HG02759 (cell line): ENCODE data around the gene RPS19BP1.

ENCODE experiments used
- ATAC-seq: cut with Tn5 transposase; IDR thresholded peaks from one replicate; pipeline ENCODE4 v1.9.1; 2021; ENCODE audit warnings: mild to moderate bottlenecking, moderate library complexity; ENCODE audit not compliant: unreplicated experiment

RPS19BP1 gene, protein sequence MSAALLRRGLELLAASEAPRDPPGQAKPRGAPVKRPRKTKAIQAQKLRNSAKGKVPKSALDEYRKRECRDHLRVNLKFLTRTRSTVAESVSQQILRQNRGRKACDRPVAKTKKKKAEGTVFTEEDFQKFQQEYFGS

GRCh38 chr22:39532215-39533073 is at the start of gene RPS19BP1:
Gene RPS19BP1 (minus strand): TSS chr22:39532748. CDS start chr22:39532738, 10 bp downstream.
- peak; percentile 81 for ATAC-seq

- no peak for ATAC-seq
Measured at GRCh38 chr22:39581303-39581702, 48.8 kb upstream of the RPS19BP1 start.

DNA sequence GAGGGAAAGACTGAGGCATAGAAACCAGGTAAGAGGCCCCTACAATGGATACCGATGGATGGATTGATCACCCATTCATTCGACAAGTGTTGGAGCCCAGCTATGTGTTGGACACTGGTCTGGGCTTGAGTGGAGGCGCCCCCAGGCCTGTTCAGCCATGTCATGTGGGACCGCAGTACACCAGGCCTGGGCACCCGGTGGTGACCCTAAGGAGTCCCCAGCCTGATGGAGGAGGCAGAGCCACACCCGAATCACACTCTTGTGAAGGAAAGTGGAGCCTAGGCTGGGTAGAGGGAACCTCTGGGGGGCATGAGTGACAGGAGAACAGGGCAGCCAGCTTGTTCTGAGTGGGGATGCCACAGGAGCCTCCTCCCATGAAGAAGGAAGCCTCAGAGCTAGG is 48.2 kb upstream of the RPS19BP1 start:
- no peak for ATAC-seq

DNA sequence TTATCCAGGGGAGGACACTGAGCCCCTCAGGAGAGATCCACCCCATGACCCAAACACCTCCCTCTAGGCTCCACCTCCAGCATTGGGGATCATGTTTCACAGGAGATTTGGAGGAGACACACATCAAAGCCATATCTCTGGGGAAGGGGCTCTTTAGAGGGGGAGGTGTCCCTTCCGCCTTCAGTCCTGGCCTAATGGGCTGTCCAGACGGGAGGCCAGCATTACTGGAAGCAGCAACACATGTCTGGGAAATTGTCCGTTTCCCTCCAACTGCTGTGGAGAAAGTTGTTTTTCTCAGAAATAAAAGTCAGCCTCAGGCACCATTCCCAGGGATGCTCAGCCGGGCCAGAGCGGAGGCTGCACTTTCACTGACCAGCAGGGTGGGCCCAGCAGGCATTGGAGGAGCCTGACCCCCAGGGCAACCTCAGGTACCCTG is 47.5 kb upstream of the RPS19BP1 start:
- no peak for ATAC-seq

- no peak for ATAC-seq
Measured at GRCh38 chr22:39577900-39578299, 45.4 kb upstream of the RPS19BP1 start.

DNA sequence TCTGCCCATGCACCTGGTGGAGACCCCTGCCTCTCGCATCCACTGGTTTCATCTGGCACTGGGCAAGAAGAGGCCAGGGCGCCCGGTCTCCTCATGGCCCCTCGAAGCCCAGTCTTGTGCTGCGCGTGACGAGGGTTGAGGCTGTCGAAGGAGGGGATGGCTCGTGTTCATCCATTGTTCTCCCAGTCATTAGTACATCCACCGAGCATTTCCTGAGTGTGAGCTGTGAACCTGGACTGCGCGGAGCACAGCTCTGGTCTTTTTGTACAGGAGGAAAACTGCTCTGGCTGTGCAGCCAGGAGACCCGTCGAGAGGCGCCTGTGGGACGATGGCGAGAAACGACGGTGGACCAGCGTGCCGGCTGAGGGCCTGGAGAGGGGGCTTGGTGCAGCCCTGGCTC is 44.8 kb upstream of the RPS19BP1 start:
- ATAC-seq: no peak

- ATAC-seq: no peak
Measured at GRCh38 chr22:39576027-39576426, 43.5 kb upstream of the RPS19BP1 start.

- ATAC-seq: no peak
Measured at GRCh38 chr22:39575552-39575825, 42.9 kb upstream of the RPS19BP1 start.

DNA sequence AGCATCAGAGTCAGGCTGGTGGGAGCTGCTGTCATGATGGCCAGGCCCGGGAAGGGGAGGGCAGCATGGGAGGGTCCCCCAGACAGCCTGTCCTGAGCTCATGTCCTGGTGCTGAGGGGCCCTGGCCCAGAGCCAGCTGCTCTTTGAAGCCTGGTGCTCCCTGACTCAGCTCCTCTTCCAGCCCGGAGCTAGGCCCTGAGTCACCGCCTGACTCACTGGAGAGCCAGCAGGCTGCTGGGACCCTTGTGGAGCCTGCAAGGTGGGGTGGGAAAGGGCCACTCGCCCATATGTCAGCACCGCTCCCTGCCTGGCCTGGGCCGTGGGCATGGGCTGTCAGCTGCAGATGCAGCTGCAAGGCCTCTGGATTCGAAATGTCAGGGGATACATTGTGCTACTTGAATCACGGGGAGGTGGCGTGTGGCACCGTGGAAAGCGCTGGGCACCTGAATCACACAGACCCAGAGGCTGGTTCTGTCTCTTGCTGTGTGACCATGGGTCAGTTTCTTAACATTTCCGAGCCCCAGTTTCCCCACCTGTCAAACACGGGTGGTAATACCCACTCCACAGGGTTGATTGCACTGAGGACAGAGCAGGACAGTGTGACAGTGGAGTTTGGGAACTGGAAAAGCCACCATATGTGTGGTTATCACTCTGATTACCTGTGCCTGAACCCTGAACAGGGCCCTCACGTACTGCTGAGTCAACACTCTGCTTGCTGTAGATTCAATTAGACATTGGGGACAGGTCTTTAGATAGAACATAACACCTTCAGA is 42.4 kb upstream of the RPS19BP1 start:
- ATAC-seq: no peak

GRCh38 chr22:39571538-39571937 is 39.0 kb upstream of the RPS19BP1 start:
- ATAC-seq: no peak

- ATAC-seq: no peak
Measured at GRCh38 chr22:39570665-39571064, 38.1 kb upstream of the RPS19BP1 start, which contains the start of gene CACNA1I. Gene CACNA1I (plus strand): TSS chr22:39570753. CDS start chr22:39570753, 0 bp downstream.

DNA sequence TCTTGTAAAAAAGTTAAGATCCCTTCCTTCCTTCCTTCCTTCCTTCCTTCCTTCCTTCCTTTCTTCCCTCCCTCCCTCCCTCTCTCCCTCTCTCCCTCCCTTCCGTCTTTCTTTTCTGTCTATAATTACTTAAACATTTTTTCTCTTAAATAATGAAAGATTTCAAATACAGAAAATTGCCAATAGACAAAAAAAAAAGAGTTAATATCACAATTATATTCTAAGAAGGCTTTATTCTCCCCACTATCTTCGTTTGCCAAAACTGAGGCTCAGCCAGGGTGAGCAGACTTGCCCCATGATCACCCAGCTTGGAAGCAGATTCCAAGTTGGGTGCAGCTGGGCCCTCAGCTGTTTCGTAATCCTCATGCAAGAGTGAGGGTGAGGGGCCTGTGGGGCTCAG is 37.7 kb upstream of the RPS19BP1 start:
- ATAC-seq: no peak

GRCh38 chr22:39569066-39569465 is 36.5 kb upstream of the RPS19BP1 start:
- no peak for ATAC-seq

DNA sequence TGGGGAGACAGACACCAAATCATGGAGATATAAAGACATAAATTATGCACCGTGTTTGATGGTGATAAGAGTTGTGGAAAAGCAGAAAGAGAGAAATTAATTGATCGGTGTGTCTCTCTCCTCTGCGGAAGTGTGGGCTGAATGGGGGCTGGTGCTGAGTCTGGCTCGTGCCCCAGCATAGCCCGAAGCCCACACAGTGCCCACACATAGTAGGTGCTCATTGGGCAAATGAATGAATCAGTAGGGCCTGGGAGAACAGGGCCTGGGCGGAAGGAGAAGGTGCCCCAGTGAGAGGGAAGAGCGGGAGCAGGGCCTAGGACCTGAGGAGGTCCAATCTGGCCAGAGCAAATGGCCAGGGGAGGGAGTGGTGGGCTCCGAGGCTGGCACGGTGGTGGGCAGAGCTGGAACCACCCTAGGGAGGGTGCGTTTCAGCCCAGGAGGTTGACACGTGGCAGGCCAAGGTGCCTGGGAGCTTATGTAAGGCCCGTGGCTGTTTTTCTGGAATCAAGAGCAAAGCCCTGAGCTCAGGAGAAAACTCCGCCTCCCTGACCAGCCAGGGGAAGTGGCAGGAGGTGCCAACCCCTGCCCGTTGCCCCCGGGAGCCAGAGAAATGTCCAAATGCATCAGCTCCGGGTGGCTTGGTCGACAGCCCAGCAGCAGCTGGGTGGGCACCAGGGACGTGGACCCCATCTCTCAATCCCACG is 35.9 kb upstream of the RPS19BP1 start:
- no peak for ATAC-seq

GRCh38 chr22:39567135-39567946 is 34.8 kb upstream of the RPS19BP1 start:
- ATAC-seq: no peak

DNA sequence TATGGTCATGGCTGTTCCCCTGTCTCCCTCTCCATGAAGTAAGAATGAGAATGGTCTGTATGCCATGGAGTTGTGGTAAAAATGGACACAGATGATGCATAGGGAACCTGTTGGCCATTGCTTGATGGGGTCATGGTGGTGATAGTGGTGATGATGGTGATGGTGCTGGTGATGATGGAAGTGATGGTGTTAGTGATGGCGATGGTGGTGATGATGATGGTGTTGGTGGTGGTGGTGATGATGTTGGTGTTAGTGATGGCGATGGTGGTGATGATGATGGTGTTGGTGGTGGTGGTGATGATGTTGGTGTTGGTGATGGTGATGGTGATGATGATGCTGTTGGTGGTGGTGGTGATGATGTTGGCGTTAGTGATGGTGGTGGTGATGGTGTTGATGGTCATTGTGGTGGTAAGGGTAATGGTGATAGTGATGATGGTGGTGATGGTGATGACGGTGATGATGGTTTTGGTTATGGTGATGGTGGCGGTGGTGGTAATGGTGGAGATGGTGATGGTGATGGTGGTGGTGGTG is 32.9 kb upstream of the RPS19BP1 start:
- ATAC-seq: no peak

DNA sequence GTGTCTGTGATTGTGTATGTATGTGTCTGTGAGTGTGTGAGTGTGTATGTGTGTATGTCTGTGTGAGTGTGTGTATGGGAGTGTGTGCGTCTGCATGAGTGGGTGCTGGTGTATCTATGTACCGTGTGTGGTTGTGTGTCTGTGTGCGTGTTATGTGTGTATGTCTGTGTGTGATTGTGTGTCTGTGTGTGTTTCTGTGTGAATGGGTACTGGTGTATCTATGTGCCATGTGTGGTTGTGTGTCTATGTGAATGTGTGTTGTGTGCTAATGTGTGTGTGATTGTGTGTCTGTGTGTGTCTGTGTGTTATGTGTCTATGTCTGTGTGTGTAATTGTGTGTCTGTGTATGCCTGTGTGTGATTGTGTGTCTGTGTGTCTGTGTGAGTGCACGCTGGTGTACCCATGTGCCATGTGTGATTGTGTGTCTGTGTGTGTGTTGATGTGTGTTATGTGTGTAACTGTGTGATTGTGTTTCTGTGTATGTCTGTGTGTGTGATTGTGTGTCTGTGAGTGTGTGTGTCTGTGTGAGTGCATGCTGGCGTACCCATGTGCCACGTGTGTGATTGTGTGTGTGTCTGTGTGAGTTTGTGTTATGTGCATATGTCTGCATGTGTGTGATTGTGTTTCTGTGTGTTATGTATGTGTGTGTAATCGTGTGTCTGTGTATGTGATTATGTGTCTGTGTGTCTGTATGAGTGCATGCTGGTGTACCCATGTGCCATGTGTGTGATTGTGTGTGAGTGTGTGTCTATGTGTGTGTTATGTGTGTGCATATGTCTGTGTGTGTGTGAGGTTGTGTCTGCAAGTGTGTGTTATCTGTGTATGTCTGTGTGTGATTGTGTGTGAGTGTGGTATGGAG is 31.3 kb upstream of the RPS19BP1 start:
- ATAC-seq: no peak

DNA sequence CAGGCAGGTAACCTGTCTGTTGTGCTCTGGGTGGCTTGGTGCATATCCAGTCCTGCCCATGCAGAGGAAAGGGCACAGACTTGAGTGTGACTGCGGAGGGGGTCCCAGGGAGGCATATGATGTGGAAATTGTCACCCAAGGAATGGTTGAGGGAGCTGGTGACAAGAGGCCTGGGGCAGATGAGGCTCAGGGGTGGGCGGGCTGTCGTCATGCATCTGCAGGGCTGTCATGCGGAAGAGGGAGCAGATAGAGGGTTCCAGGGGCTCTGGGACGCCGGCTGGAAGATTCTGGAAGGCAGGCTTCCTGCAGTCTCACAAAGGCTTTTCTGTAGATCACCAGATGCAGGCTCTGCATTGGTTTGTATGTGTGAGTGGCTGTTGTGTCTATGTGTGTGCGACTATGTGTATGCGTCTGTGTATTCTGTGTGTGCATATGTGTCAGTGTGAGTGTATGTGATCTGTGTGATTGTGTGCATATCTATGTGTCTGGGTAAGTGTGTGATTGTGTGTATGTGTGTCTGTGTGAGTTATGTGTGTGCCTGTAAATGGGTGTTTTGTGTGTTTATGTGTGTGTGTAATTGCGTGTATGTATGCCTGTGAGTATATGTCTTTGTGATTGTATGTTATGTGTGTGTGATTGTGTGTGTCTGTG is 30.4 kb upstream of the RPS19BP1 start:
- ATAC-seq: no peak

DNA sequence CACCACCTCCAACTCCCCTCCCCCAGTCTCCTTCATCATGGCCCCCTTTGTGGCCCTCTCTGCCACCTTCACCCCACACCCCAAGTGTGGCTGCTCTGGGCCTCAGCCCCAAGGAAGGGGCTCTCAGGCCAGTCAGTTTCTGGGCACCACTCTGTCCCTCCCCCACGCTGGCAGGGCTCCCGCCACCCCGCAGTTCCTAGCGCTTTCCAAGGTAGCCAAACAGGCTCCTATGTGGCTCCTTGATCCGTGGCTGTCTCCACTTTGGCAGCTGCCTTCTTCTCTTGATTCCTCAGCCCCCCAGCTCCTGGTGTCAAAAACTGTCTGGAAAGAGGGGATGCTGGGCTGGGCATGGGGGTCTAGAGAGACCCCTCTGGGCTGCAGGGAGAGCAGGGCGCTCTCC is 27.6 kb upstream of the RPS19BP1 start:
- no peak for ATAC-seq
